HEK293 (cell line): Measurements from ENCODE around the gene ZBTB43.

Experiments
- TCF7L2 ChIP-seq: IDR thresholded peaks from 2 replicates; pipeline ENCODE4 v1.6.1; 2011; ENCODE audit warnings: low read depth, mild to moderate bottlenecking, inconsistent platforms, low read length, moderate library complexity, borderline replicate concordance
- TRIM28 ChIP-seq: IDR thresholded peaks from 2 replicates; pipeline ENCODE4 v1.6.1; 2011; ENCODE audit warnings: low read length, control low read depth, borderline replicate concordance
- ZNF274 ChIP-seq, 2 experiments: fragments of 200-500 bp in 1 of 2; fragments of 450-650 bp in 1 of 2; sonication (Bioruptor generic) in 1 of 2; formaldehyde crosslinking in 1 of 2; IDR thresholded peaks; 2 replicates each; pipeline versions ENCODE4 v1.5.1 to v1.6.1; 2014 to 2016; ENCODE audit warnings: borderline replicate concordance in 1 of 2, inconsistent platforms in 1 of 2, low read length in 1 of 2, missing biosample characterization in 1 of 2, missing genetic modification characterization in 1 of 2
- ZNF629 ChIP-seq: fragments of 450-650 bp; formaldehyde crosslinking; IDR thresholded peaks from 2 replicates; pipeline ENCODE4 v1.5.1; 2017; ENCODE audit warnings: missing biosample characterization, missing genetic modification characterization
- TF ChIP-seq, protein P1 (sequence below): fragments of 450-650 bp; formaldehyde crosslinking; IDR thresholded peaks from 2 replicates; pipeline ENCODE4 v1.5.1; 2016; ENCODE audit warnings: missing biosample characterization, missing genetic modification characterization
- TF ChIP-seq, protein P2 (sequence below): fragments of 450-650 bp; formaldehyde crosslinking; IDR thresholded peaks from 2 replicates; pipeline ENCODE4 v1.5.1; 2016; ENCODE audit warnings: missing biosample characterization, missing genetic modification characterization

DNA sequence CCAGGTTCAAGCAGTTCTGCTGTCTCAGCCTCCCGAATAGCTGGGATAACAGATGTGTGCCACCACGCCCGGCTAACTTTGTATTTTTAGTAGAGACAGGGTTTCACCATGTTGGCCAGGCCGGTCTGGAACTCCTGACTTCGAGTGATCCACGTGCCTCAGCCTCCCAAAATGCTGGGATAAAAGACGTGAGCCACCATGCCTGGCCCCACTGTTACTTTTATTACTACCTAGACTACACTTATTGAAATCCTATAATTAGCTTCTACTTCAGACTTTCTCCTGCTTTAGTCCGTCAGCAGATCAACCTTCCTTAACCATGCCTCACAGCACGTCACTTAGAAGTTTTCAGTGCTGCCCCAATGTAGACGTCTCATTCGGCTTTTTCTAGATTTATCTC is 8.2 kb downstream of the ZBTB43 start:
- no peak for TF ChIP-seq TCF7L2
- TF ChIP-seq TRIM28, result no peak
- no peak for TF ChIP-seq ZNF274 (IDR thresholded peaks at IDR 0.05; ENCODE audit: low read length)
- no peak for TF ChIP-seq ZNF274 (tag by site-specific recombination; IDR thresholded peaks at IDR 0.05; ENCODE audit: borderline replicate concordance)
- TF ChIP-seq, protein P1, sequence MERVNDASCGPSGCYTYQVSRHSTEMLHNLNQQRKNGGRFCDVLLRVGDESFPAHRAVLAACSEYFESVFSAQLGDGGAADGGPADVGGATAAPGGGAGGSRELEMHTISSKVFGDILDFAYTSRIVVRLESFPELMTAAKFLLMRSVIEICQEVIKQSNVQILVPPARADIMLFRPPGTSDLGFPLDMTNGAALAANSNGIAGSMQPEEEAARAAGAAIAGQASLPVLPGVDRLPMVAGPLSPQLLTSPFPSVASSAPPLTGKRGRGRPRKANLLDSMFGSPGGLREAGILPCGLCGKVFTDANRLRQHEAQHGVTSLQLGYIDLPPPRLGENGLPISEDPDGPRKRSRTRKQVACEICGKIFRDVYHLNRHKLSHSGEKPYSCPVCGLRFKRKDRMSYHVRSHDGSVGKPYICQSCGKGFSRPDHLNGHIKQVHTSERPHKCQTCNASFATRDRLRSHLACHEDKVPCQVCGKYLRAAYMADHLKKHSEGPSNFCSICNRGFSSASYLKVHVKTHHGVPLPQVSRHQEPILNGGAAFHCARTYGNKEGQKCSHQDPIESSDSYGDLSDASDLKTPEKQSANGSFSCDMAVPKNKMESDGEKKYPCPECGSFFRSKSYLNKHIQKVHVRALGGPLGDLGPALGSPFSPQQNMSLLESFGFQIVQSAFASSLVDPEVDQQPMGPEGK (tag by site-specific recombination), result no peak
- TF ChIP-seq, protein P2, sequence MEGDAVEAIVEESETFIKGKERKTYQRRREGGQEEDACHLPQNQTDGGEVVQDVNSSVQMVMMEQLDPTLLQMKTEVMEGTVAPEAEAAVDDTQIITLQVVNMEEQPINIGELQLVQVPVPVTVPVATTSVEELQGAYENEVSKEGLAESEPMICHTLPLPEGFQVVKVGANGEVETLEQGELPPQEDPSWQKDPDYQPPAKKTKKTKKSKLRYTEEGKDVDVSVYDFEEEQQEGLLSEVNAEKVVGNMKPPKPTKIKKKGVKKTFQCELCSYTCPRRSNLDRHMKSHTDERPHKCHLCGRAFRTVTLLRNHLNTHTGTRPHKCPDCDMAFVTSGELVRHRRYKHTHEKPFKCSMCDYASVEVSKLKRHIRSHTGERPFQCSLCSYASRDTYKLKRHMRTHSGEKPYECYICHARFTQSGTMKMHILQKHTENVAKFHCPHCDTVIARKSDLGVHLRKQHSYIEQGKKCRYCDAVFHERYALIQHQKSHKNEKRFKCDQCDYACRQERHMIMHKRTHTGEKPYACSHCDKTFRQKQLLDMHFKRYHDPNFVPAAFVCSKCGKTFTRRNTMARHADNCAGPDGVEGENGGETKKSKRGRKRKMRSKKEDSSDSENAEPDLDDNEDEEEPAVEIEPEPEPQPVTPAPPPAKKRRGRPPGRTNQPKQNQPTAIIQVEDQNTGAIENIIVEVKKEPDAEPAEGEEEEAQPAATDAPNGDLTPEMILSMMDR, result no peak
- TF ChIP-seq ZNF629 (tag by site-specific recombination), result no peak
